ENCODE data around the gene CHRNA4. TPM values are rescaled to one million over a fixed set of nuclear protein-coding genes. Genes with fewer than 3 reads are reported as not detected.

The CHRNA4 gene
- total and polyA plus RNA-seq, 2 donors (not counting 3 experiments of a cell fraction or from before 2014, with no cell fraction given): not detected

GRCh38 chr20:63359164-63359934 is 1.8 kb downstream of the CHRNA4 start:
- CTCF ChIA-PET: no interaction called here

More at GRCh38 chr20:63359164-63359934, 1.8 kb downstream of the CHRNA4 start:
- no peaks in the 10 kb centered on the region for H3K9me3 ChIP-seq (replicated peaks; ENCODE audit: control insufficient read depth, insufficient read depth, low read length)
- TF ChIP-seq MAX (IDR thresholded peaks at IDR 0.05; ENCODE audit: insufficient read depth, insufficient read length) (no peak), JUN (IDR thresholded peaks at IDR 0.05; ENCODE audit: borderline replicate concordance, insufficient read depth, insufficient read length, low read depth) (no peak), FOS (IDR thresholded peaks at IDR 0.05; ENCODE audit: borderline replicate concordance, insufficient read depth, low read length) (no peak), EZH2 (IDR thresholded peaks at IDR 0.05; ENCODE audit: borderline replicate concordance, low read depth, low read length, severe bottlenecking) (no peak), MYC (IDR thresholded peaks at IDR 0.05; ENCODE audit: low read depth, low read length) (no peak), POLR2A (IDR thresholded peaks at IDR 0.05; ENCODE audit: low read depth, low read length) (no peak), CTCF (IDR thresholded peaks at IDR 0.05; ENCODE audit: extremely low read depth in 1 of 2, insufficient read depth in 1 of 2, low read depth in 1 of 2, low read length in 2 of 2) (no peak), POLR2AphosphoS5 (IDR thresholded peaks at IDR 0.05; ENCODE audit: insufficient read depth, low read depth, low read length) (no peak), GATA2 (IDR thresholded peaks at IDR 0.05; ENCODE audit: insufficient read depth, insufficient read length, low read depth, low read length) (no peak)
- POLR2A ChIA-PET: no interaction called here
- H3K79me2 ChIP-seq (ENCODE audit: control insufficient read depth, insufficient read depth, low read length): no peaks in the 10 kb centered on the region
- H3K4me1 ChIP-seq (ENCODE audit: control insufficient read depth, extremely low read depth, insufficient read depth, low read length): no peaks in the 10 kb centered on the region
- H3K27me3 ChIP-seq (ENCODE audit: control insufficient read depth in 2 of 2, insufficient read depth in 2 of 2, low read length in 2 of 2): peaks cover 9 to 15% of the 10 kb centered on the region in 2 experiments
- H3K4me3 ChIP-seq (replicated peaks in 1 of 3; ENCODE audit: insufficient read depth in 1 of 3, low read depth in 1 of 3, low read length in 3 of 3): no peak overlapping the region
- H3K27ac ChIP-seq (ENCODE audit: insufficient read depth, low read depth, low read length): no peak overlapping the region
- no TSS peak for BruUV-seq (replicated peaks)
- no peak overlapping the region for H3K4me2 ChIP-seq (ENCODE audit: insufficient read depth, low read length)
- H4K20me1 ChIP-seq (replicated peaks; ENCODE audit: control insufficient read depth, extremely low read depth, insufficient read depth, low read length): no peaks in the 10 kb centered on the region
- no peak for DNase-seq (ENCODE audit: low read depth, low spot score)
- dilution Hi-C loops (cut with MboI; ENCODE audit: extremely low pct_ligation_motif_present, low sequenced_read_pairs): no loop called here
- H3K9ac ChIP-seq (replicated peaks; ENCODE audit: extremely low read depth, insufficient read depth, low read length): no peak overlapping the region
- intact Hi-C loops (cut with micrococcal nuclease): no loop called here
- no peaks in the 10 kb centered on the region for H3K9me1 ChIP-seq (replicated peaks; ENCODE audit: control insufficient read depth, extremely low read depth, insufficient read depth, low read length)
- no peak overlapping the region for H2AFZ ChIP-seq (ENCODE audit: low read depth, low read length)
- FAIRE-seq: no peak
- H3K36me3 ChIP-seq (ENCODE audit: control insufficient read depth in 2 of 2, extremely low read depth in 1 of 2, insufficient read depth in 2 of 2, low read length in 2 of 2): no peaks in the 10 kb centered on the region

All from endothelial cell of umbilical vein (primary cell).